GM15510 (cell line): ENCODE measurements around the gene PON2.

Experiments used
- POLR2A ChIP-seq: IDR thresholded peaks from 3 replicates; pipeline ENCODE4 v1.6.1; 2011; ENCODE audit warnings: borderline replicate concordance; ENCODE audit not compliant: insufficient read length; ENCODE audit errors: extremely low read depth

PON2 gene

DNA sequence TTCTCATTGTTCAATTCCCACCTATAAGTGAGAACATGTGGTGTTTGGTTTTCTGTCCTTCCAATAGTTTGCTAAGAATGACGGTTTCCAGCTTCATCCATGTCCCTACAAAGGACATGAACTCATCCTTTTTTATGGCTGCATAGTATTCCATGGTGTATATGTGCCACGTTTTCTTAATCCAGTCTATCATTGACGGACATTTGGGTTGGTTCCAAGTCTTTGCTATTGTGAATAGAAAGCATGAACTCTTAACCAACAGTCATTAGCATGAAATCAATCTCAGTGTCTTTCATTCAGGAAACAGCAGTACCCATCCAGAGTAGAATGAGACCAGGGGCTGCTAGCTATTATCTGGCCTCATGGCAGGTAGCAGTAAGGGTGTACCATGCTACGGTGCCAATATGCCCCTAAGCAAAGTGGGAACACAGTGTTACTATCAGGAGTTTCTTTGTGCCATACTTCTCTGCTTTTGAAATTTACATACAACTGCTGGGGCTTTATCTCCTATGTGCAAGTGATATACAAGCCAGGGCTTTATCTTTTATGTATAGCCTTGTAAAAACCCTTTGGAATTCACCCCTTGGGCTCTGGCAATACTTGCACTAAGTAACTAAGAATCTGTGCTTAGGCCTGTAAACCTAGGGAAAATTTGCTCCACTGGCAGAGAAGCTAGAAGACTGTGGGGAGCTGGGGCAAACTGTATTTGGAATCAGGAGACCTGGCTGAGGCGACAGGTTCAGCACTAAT is 5.4 kb downstream of the PON2 start:
- TF ChIP-seq POLR2A, result no peak

DNA sequence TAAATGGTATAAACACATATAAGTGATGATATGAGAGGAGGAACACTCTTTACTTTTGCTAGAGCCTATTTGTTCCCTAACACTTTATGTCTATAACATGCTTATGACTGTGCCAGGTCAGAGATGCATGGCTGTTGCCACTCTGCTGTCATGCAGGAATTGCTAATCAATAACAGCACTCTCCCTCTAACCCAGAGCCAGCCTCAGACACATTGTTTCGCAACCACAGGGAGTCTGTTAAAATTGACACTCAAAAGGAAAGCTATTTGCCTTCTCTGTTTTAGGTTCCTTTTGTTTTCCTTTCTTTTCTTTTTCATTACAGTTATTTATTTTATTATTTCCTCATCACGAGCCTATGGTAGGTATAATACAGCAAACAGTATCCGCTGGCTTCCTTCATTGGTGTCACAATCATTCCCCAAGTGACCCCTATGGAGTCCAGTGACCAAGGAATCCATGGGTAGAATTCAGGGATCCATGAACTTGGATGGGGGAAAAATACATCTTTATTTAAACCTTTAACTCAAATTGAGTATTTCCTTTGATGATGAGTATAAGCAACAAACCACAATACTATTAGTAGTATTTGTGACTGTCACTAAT is 6.8 kb downstream of the PON2 start:
- no peak for TF ChIP-seq POLR2A

DNA sequence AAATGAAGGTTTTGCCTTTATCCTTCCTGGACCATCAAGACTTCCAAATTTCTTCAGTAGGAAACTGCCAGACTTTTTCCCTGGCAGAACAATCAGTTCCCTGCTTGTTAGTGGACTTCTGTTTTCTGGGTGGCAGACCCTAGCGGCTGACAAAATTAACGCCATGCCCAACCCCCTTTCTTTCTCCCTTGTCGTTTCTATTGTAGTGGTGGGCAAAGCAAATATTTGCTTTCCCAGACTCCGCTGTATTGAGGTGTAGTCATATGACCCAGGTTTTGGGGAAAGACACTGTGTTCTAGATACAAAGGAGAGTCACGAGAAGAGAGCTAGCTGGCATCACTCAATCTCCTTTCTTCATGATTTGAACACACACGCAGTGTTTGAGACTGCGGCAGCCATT is 7.7 kb downstream of the PON2 start:
- TF ChIP-seq POLR2A, result no peak

DNA sequence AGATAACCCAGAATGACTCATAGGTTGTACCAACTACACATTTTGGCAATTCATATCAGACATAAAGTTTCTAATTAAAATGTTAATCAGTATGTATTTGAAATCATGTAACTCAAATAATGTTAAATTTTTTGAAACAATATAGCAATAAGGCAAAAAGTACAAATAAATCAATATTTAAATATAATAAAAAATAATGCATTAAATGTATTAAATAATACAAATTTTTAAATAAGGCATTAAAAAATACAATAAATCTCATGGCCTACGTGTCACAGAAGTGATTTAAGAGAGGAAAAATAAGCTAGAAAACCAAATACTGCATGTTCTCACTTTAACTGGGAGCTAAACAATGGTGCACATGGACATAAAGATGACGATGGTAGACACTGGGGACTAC is 9.1 kb downstream of the PON2 start:
- no peak for TF ChIP-seq POLR2A

DNA sequence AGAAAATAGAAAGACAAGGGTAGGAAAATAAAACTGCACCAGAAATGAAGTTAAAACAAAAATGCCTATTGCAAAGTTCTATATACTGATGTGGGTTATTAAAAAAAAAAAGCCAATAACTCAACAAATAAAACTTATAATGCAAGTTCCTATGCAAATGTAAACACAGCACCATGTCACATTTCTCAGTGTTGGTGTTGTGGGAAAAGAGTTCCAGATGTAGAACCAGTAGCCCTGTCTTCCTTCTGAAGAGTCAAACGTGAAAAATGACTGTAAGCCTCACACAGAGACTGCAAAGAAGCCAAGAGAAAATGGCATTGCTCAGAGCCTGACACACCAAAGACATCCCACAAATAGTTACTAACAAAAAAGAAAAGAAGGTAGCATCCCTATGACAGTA is 10.1 kb downstream of the PON2 start:
- TF ChIP-seq POLR2A, result no peak

DNA sequence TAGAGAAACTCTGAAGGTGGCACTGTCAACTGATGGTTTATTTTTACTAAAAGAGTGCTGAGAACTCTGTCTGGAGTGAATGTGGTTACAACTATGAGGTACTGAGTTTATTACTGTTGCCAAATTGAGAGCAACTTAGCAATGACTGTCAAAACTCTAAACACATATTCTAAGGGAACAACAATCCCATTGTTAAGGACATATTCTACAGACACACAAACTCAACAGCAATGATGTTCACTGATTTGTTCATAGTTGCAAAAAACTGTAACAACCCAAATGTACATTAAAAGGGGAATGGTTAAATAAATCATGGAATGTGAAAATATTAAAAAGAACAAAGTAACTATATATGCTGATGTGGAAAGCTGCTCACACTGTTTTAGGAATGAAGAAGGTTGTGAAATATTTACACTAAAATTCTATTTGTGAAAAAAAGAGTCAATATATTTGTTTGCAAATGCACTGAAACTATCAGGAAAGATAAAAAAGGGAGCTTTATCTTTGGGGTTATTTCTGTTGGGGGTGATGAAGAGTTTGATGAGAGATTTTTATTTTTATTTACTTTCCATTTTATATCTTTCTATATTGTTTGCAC is 12.9 kb downstream of the PON2 start:
- TF ChIP-seq POLR2A, result no peak

DNA sequence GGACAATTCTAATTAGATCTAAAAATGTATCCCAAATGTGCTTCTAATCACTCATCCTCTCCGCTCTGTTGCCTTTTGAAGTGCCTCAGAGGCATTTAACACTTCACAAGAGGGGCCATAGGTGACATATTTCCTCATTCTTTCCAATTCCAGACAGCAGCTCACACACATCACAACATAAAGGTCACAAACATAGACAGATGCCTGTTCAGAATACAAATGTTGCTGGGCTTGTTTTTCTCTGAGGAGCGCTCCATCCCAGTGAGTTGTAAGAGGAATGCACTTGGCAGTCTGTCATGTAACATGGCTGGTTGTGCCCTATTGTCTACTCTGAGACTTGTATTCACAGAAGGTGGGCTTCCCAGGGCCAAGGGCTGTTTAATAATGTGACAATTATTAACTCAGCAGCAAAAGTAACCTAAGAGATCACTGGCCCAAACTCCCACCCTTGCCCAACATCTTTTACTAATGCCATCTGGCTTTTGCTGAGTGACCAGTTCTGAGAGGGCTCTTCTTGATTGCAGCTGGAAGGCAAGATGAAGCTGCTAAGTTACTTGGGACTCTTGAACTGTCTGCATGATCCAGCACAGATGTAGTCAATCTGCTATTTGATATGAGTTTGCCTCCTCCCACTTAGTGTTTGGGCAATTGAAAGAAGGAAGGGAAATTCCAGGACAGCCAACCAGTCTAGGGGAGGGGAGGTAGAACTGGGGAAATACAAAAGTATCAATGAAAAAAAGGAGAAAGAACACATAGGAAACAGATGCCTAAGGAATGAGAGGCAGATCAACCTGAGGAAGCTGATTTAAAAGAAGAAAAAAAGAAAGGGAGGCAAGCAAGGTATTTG is 13.6 kb downstream of the PON2 start:
- no peak for TF ChIP-seq POLR2A

DNA sequence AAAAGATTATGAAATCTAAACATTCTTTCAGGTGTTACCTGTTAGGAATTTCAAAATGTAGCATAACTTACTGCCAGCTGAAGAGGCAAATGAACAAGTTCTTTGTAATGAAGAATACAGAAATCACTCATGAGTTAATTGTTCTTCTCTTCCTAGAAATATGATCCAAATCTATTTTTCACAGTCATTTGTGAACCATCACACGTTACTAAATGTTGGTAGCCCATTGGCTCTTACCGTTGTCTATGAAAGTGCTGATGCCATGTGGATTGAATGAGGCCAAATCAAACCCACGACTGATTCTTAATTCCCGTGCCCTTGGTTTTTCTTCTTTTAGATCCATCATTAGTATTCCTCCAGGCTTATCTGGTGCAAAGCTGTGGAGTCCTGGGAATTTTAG is 22.8 kb downstream of the PON2 start:
- no peak for TF ChIP-seq POLR2A

DNA sequence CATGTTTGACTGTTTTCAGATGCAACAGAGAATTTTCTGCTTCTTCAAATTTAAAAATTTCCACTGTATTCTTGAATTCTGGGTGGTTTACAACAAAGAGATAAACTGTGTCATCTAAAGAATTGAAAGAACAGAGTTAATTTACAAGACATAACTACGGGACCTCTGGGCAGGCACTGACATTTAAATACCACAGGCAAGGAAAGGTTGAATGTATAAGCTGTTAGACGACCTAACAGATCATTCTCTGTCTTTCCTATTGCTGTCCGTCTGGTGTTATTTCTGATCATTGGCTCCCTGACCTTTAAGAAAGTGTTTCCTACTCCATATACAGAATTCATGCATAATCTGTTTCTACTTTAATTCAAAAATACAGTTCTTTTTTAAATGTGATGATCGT is 23.2 kb downstream of the PON2 start:
- TF ChIP-seq POLR2A, result no peak

DNA sequence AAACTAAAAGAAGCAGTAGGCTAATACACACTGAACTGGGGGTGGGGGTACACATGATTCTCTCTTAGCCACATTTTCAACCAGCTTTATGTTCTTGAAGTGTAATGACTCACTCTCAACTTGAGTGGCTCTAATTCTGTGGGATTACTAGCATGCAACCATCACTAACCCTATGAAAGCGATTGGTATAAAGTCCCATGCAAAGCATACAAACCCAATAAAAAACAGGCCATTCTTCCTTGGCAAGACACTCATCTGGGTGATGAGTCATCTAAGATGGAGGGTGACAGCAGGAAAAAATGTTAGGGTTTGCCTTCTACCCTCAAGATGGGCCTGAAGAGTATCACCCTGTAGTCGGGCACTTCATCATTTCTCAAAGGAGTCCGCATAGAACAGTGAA is 23.8 kb downstream of the PON2 start:
- no peak for TF ChIP-seq POLR2A

DNA sequence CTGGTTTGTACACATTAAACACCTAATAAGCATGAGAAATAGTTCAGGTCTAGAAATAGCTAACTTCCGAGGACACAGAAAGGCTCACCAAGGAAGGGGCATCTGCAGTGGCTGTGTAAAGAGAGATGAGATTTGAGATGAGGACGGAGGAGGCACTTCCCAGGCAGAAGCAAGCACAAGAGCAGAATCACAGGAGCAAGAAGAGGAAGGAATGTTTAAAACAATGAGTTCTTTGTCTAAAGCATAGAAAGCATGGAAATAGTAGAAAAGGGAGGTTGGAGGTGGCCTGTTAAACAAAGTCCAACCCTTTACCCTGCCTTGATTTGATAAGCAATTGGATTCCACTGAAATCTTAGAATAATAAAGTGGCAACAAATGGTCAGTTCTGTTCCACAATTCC is 27.1 kb downstream of the PON2 start:
- no peak for TF ChIP-seq POLR2A

DNA sequence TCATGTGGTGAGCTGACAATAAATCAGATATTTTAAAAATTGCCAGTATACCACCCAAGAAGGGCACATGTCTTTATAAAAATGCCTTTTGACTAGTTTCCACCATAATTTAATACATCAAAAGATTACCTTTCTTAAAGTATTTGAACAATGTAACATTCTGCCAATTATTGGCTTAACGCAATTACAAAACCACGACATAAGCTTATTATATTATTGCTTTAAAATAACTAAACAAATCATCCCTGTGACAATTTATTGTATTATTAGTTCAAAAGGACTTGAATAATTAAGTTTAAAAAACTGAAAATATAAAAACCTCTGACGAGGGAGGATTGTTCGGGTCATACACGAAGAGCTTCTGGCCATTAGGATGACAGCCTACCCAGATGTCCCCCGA is 29.0 kb downstream of the PON2 start:
- TF ChIP-seq POLR2A, result no peak

DNA sequence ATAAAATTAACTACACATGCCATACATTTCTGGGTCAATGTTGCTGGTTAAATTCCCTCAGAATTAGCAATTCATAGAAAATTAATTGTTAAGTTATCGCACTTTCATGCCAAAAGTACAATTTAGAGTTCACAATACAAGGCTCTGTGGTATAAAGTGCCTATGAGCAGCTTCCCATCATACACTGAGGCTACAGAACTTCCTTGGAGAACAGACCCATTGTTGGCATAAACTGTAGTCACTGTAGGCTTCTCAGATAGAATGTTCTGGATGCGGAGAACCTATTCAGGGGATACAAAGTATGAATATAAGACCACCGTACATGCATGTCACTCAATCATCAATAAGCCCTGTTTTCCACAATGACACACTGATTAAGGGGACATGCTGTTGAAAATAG is 29.6 kb downstream of the PON2 start:
- TF ChIP-seq POLR2A, result no peak

DNA sequence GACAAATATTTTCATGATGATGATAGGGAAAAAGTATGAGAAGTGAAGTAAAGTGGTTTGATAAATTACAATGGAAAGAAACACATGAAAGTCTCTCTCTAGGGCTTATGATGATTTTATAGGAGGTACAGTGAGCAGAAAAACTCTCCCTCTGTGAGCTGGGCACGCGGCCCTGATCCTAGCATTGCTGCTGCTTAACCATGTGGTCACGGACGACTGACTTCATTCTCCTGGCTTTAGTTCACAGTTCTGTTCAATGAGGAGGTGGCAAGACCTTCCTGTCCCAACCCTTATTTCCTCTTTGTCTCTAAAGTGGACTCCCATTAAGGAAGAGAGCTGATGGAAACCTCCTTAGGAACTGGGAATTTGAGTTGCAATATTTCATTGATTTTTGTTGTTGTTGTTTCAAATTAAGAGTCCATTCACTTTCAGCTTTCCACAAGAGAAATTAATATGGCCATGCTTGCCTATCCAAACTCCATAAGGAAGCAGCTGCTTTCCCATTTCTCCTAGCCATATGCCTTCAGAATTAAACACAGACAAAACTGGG is 30.4 kb downstream of the PON2 start:
- TF ChIP-seq POLR2A, result no peak
